Stimulated activated CD8-positive, alpha-beta memory T cell treated with anti-CD3 and anti-CD28 coated beads, Interleukin-4, amount 100 ng/mL, for 24 hours (primary cell): ENCODE measurements around the gene NRG2.

Experiments
- DNase-seq: peaks from one replicate; pipeline ENCODE4 v3.0.0-alpha.2; 2020; ENCODE audit warnings: low read depth

NRG2 gene

DNA sequence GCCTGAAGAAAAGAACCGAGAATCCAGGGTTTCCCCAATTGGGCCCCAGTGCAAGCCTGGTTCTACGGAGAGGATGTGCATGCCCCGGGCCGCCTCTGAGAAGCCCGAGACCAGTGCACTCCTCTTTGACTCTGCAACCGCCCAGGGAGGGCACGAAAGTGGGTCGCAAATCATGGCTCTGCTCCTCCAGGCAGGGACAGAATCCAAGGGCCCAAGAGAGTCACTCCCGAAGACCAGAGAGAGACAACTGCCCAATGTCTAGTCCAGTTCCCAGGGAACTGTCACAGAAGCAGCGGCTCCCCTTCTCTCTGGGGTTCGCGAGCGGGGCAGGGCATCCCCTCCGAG lies 139.7 kb downstream of the NRG2 start:
- DNase-seq, result no peak

- no peak for DNase-seq
These were observed 141.1 kb downstream of the NRG2 start for GRCh38 chr5:139901986-139902385.

DNA sequence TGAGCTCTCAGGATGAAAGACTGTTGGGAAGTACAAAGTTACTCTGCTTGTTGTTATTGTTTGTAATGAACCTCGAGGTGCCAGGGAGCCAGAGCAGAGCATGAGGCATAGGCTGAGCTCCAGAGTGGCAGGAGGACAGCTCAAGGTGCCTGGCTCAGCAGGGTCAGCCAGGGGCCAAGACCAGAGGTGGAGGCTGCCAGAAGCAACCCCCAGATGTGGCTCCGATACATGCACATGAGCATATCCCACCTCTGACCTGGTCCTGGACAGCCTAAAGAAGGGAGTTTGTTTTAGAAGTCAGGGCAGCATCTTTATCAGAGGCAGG lies 141.9 kb downstream of the NRG2 start:
- DNase-seq, result no peak

GRCh38 chr5:139900546-139901250 lies 142.4 kb downstream of the NRG2 start:
- DNase-seq, result no peak

- no peak for DNase-seq
These were observed 144.1 kb downstream of the NRG2 start for GRCh38 chr5:139898981-139899380.

GRCh38 chr5:139897982-139898381 lies 145.1 kb downstream of the NRG2 start:
- DNase-seq, result no peak

DNA sequence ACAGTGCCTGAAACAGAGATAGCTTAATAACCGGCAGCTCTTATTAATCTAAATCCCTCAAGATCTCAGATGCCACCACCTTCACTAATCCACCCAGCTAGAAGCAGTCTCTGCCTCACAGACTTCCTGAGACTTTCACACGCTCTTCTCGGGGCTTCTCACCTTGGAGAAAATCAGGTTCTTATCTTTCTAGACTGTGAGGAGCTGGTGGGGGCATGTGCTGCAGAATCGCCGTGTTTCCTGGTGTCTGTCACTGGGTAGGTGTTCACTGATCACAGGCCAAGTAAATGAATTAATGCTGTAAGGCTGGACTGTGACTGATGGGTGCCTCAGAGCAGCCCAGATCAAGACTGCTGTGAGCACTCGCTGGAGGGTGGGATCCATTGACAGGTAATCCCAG lies 145.8 kb downstream of the NRG2 start:
- no peak for DNase-seq

DNA sequence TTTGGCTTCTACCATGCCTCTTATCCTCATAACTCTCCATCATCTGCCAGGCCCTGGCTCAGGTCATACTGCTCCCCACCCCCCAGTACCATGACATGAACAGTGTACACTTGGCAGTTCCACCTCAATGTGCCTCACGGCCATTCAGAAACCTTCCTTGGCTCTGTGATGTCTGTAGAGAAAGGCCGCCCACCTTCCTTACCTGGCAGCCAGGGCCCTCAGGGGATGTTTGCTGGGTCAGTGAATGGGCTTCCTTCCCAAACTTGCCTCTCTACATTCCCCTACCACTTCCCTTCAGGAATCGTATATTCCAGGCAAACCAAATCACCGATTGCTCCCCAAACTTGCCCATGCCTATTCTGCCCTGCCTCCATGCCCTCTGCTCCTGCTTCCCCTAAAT lies 146.4 kb downstream of the NRG2 start:
- no peak for DNase-seq

DNA sequence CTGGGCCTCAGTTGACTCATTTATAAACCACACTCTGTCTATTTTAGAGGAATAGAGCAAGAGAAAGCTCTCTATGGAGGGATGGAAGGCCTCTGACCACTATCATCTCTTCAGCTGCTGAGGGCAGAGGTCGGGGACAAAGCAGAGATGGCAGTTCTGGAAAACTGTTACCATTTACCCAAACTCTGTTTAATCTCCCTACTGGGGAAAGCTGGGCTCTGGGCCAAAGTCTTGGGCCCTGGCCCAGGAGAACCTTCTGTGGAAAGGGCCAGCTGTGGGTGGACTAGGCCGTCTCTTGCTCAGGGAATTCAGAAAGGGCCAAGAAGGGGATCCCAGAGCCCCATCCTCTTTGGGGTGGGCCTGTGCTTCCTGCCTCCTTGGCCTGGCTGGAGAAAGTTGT lies 147.5 kb downstream of the NRG2 start:
- DNase-seq, result no peak

GRCh38 chr5:139895046-139895445 lies 148.1 kb downstream of the NRG2 start:
- DNase-seq, result no peak

- DNase-seq, result no peak
These were observed 149.2 kb downstream of the NRG2 start for GRCh38 chr5:139893873-139894272.

DNA sequence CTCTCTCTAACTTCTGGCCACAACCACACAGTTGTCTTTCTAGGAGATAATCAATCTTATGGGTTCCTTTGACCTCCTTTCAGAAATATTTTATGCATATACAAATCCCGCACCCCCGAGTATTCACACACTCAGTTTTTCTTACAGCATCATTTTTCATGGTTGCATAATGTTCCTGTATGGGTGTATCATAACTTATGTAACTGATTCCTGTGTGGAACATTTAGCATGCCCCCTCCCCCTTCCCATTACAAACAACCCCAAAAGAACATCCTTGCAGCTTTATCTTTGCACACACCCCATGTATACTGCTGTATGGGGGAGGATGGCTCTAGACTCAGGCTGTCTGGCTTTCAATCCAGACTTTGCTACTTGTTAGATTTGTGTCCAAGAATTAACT lies 153.7 kb downstream of the NRG2 start:
- no peak for DNase-seq

GRCh38 chr5:139888370-139888769 lies 154.7 kb downstream of the NRG2 start:
- no peak for DNase-seq

- no peak for DNase-seq
These were observed 156.9 kb downstream of the NRG2 start for GRCh38 chr5:139886213-139886612.

- no peak for DNase-seq
These were observed 157.3 kb downstream of the NRG2 start for GRCh38 chr5:139885857-139886208.

- DNase-seq, result no peak
These were observed 157.8 kb downstream of the NRG2 start for GRCh38 chr5:139885172-139885856.

DNA sequence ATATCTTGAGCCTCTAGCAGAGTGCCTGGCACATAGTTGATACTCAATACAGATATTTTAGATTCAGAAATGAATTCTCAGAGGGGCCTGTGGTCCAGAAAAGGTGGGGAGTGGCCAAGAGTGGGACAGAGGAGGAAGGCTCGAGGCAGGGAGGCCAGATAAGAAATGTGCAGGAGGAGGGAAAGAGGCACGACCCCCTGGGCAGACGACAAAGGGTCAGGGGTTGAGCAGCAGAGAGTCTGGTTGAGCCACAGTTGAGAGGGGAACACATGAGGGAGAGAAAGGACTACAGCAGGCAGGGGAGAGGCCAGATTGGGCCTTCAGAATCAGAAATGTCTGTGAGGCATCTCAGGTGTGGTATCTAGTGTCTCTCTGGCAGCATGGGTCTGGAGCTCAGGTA lies 158.4 kb downstream of the NRG2 start:
- DNase-seq, result no peak

GRCh38 chr5:139884144-139884543 lies 159.0 kb downstream of the NRG2 start:
- DNase-seq, result no peak

- no peak for DNase-seq
These were observed 160.0 kb downstream of the NRG2 start for GRCh38 chr5:139882961-139883539.

DNA sequence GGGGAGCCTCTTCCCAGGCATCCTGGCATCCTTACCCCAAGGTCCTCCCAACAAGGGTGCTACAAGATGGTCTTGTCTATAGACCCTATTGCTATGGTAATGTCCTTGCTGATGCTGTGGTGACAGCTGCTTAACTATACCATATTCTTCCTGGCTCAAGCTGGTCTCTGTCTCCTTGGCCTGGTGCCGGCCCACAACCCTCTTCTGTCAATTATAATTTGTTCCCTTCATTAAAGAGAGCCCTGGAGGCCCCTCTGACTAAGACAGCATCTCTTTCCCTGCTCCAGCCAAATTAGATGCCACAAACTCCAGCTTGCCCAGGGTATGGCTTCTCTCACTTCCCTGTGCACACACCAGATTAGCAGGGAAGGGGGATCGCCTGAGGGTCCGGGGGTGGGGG lies 160.8 kb downstream of the NRG2 start:
- DNase-seq, result no peak

DNA sequence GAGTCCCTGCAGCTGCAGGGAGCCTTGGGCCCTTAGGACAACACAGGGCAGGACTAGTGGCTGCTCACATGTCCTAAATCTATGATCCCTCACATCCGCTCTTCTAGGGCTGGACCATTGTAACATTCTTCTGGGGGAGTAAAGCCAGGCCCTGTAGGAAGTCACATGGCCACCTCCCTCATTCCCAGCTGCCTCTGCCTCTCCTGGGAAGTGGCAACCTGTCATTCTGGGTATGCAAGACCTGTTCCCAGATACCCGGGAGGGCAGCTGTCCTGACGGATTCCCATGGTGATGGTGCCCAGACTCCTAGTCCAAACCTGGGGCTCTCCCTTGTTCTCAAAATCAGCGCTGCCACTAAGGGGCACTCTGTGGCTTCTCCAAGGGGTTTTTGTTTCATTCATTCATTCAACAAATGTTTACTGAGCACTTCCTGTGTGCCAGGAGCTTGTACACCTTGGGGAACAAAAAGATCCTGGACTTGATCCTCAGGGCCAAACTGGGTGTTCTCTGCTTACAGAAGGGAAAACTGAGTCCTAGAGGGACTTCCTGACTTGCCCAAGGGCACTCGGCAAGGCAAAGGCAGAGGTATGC lies 161.9 kb downstream of the NRG2 start:
- DNase-seq, result no peak

DNA sequence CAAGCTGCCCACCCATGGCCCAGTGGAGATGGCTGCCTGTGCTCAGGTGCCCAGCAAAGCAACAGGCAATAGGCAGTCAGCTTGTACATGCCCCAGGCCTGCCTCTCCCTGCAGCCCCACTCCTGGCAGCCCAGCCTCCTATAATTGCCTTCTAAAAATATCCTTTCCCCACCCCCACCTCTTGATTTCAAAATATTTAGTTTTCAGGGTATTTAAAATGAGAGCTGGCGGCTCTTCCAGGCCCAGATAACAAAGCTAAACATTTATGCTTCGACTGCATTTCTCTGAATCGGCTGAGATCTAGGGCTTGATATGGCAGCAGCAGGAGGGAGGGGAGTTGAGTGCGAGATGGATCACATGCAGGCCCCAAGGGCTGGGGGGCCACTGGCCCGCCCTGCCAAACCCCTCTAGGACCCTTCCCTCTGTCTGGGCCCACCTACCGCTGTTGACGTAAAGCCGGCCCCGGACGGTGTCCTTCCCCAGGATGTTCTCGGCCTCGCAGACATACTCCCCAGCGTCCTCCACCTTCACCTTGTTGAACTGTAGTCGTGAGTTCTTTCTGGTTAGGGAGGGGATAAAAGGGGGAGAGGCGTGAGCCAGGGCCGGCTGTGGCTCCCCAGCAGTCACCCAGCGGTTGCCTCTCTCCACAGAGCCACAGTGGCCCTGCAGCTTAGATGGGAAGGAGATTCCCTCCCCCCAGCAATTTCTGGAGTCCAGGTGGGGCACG lies 162.5 kb downstream of the NRG2 start:
- DNase-seq, result no peak

GRCh38 chr5:139878093-139878492 lies 165.0 kb downstream of the NRG2 start:
- no peak for DNase-seq
